GM11168 (cell line): ENCODE results near the gene MACROD2.

Experiments used
- in situ Hi-C: fragments of 300-500 bp; cut with MboI; formaldehyde crosslinking; loops from one replicate; pipeline ENCODE4 v1.12.0; 2022; ENCODE audit warnings: low sequenced_read_pairs; ENCODE audit not compliant: unreplicated experiment

Gene MACROD2

GRCh38 chr20:15739035-15739434 is 1743.7 kb downstream of the MACROD2 start:
- in situ Hi-C loops, result no loop called here

GRCh38 chr20:15740046-15740775 is 1744.9 kb downstream of the MACROD2 start:
- in situ Hi-C loops, result no loop called here

- in situ Hi-C loops, result no loop called here
These were observed 1746.8 kb downstream of the MACROD2 start for GRCh38 chr20:15742087-15742486.

GRCh38 chr20:15742627-15743026 is 1747.3 kb downstream of the MACROD2 start:
- in situ Hi-C loops, result no loop called here

- in situ Hi-C loops, result no loop called here
These were observed 1760.9 kb downstream of the MACROD2 start for GRCh38 chr20:15756002-15756753.

- in situ Hi-C loops, result no loop called here
These were observed 1761.4 kb downstream of the MACROD2 start for GRCh38 chr20:15756754-15757115.

- in situ Hi-C loops, result no loop called here
These were observed 1764.3 kb downstream of the MACROD2 start for GRCh38 chr20:15759594-15759993.

GRCh38 chr20:15760001-15760621 is 1764.8 kb downstream of the MACROD2 start:
- in situ Hi-C loops, result no loop called here

GRCh38 chr20:15763366-15763765 is 1768.0 kb downstream of the MACROD2 start:
- in situ Hi-C loops, result no loop called here

GRCh38 chr20:15767586-15767985 is 1772.3 kb downstream of the MACROD2 start:
- in situ Hi-C loops, result no loop called here

- in situ Hi-C loops, result no loop called here
These were observed 1772.9 kb downstream of the MACROD2 start for GRCh38 chr20:15767999-15768741.

GRCh38 chr20:15772826-15773225 is 1777.5 kb downstream of the MACROD2 start:
- in situ Hi-C loops, result no loop called here

- in situ Hi-C loops, result no loop called here
These were observed 1779.6 kb downstream of the MACROD2 start for GRCh38 chr20:15774926-15775325.

GRCh38 chr20:15776770-15777466 is 1781.6 kb downstream of the MACROD2 start:
- in situ Hi-C loops, result no loop called here

GRCh38 chr20:15784020-15784419 is 1788.7 kb downstream of the MACROD2 start:
- in situ Hi-C loops, result no loop called here

- in situ Hi-C loops, result no loop called here
These were observed 1793.8 kb downstream of the MACROD2 start for GRCh38 chr20:15789079-15789478.

- in situ Hi-C loops, result no loop called here
These were observed 1797.5 kb downstream of the MACROD2 start for GRCh38 chr20:15792855-15793254.

- in situ Hi-C loops, result no loop called here
These were observed 1799.1 kb downstream of the MACROD2 start for GRCh38 chr20:15794409-15794808.

- in situ Hi-C loops, result no loop called here
These were observed 1800.1 kb downstream of the MACROD2 start for GRCh38 chr20:15795305-15796019.
